OCI-LY3 (cell line): ENCODE data around the gene ARSG.

Experiments
- H2AFZ ChIP-seq: fragments of 200-600, 300-600 bp; shearing (Covaris generic); 2 replicates; pipeline ENCODE4 v1.6.0; 2014; ENCODE audit warnings: antibody characterized with exemption, low read depth, low read length
- H3K27ac ChIP-seq: fragments of 200-600, 300-600 bp; sonication (generic); 2 replicates; pipeline ENCODE4 v1.5.1; 2014; ENCODE audit warnings: mild to moderate bottlenecking, low read length, moderate library complexity, mixed read lengths
- H3K27me3 ChIP-seq: fragments of 200-600, 300-600 bp; sonication (generic); 2 replicates; pipeline ENCODE4 v1.6.1; 2014; ENCODE audit warnings: low read depth, low read length, mixed read lengths
- H3K36me3 ChIP-seq: fragments of 200-600, 300-600 bp; sonication (generic); replicated peaks from 2 replicates; pipeline ENCODE3; 2014; ENCODE audit warnings: low read depth, low read length, mixed read lengths
- H3K4me1 ChIP-seq: fragments of 300-600, 200-600 bp; sonication (generic); 2 replicates; pipeline ENCODE4 v1.6.1; 2014; ENCODE audit warnings: low read length, mixed read lengths
- H3K4me2 ChIP-seq: fragments of 200-600, 300-600 bp; sonication (generic); 2 replicates; pipeline ENCODE4 v1.6.1; 2014; ENCODE audit warnings: low read length, mixed read lengths
- H3K4me3 ChIP-seq: fragments of 300-600, 200-600 bp; sonication (generic); 2 replicates; pipeline ENCODE4 v1.5.1; 2014; ENCODE audit warnings: antibody characterized with exemption, mild to moderate bottlenecking, low read length, moderate library complexity
- H3K79me2 ChIP-seq: fragments of 300-600, 200-600 bp; shearing (Covaris generic); 2 replicates; pipeline ENCODE4 v1.6.1; 2014; ENCODE audit warnings: mild to moderate bottlenecking, low read length, mixed read lengths
- H3K9ac ChIP-seq: fragments of 300-600, 200-600 bp; shearing (Covaris generic); 2 replicates; pipeline ENCODE4 v1.6.0; 2014; ENCODE audit warnings: mild to moderate bottlenecking, low read length, moderate library complexity
- H3K9me3 ChIP-seq: fragments of 200-600, 300-600 bp; shearing (Covaris generic); 2 replicates; pipeline ENCODE4 v1.6.1; 2014; ENCODE audit warnings: low read length, mixed read lengths; ENCODE audit not compliant: insufficient read depth
- H4K20me1 ChIP-seq: fragments of 200-600, 300-600 bp; sonication (generic); 2 replicates; pipeline ENCODE4 v1.6.1; 2016; ENCODE audit warnings: low read length, mixed read lengths; ENCODE audit not compliant: insufficient read depth
- CTCF ChIP-seq: fragments of 200-600, 300-600 bp; sonication (generic); IDR thresholded peaks from 2 replicates; pipeline ENCODE4 v1.5.1; 2014; ENCODE audit warnings: antibody characterized with exemption, low read length, low read depth
- EZH2phosphoT487 ChIP-seq: fragments of 200-600 bp; shearing (Covaris generic); IDR thresholded peaks from 2 replicates; pipeline ENCODE4 v1.6.1; 2018; ENCODE audit warnings: antibody characterized with exemption, mixed run types, low read depth

The ARSG gene

GRCh38 chr17:68445671-68446070 is 154.4 kb downstream of the ARSG start:
- Histone ChIP-seq H3K79me2 (no peaks in the 10 kb centered on the region), H3K4me1 (no peaks in the 10 kb centered on the region), H3K27ac (no peak overlapping the region), H3K4me2 (no peak overlapping the region), H3K9ac (no peak overlapping the region), H3K36me3 (peaks cover 6% of the 10 kb centered on the region), H3K27me3 (no peaks in the 10 kb centered on the region), H3K4me3 (no peak overlapping the region), H4K20me1 (no peaks in the 10 kb centered on the region), H3K9me3 (no peaks in the 10 kb centered on the region), H2AFZ (no peak overlapping the region)
- TF ChIP-seq EZH2phosphoT487 (no peak), CTCF (no peak)

- H3K9ac ChIP-seq: no peak overlapping the region
- H3K4me1 ChIP-seq: peaks cover 1% of the 10 kb centered on the region; the same call in 1 of the 2 replicates
- H3K4me3 ChIP-seq: no peak overlapping the region
- no peak overlapping the region for H3K4me2 ChIP-seq
- no peaks in the 10 kb centered on the region for H3K9me3 ChIP-seq
- no peaks in the 10 kb centered on the region for H3K27me3 ChIP-seq
- no peaks in the 10 kb centered on the region for H3K79me2 ChIP-seq
- no peak overlapping the region for H3K27ac ChIP-seq
- no peak for TF ChIP-seq CTCF
- TF ChIP-seq EZH2phosphoT487: no peak
- H3K36me3 ChIP-seq: peaks cover 6% of the 10 kb centered on the region
- H4K20me1 ChIP-seq: no peaks in the 10 kb centered on the region
- H2AFZ ChIP-seq: no peak overlapping the region
Measured at GRCh38 chr17:68446626-68447041, 155.3 kb downstream of the ARSG start.

- no peaks in the 10 kb centered on the region for H3K27me3 ChIP-seq
- H3K27ac ChIP-seq: no peak overlapping the region
- no peak overlapping the region for H3K9ac ChIP-seq
- no peaks in the 10 kb centered on the region for H4K20me1 ChIP-seq
- no peak for TF ChIP-seq EZH2phosphoT487
- no peak for TF ChIP-seq CTCF
- H3K79me2 ChIP-seq: no peaks in the 10 kb centered on the region
- peaks cover 6% of the 10 kb centered on the region for H3K36me3 ChIP-seq
- H3K4me3 ChIP-seq: no peak overlapping the region
- no peaks in the 10 kb centered on the region for H3K9me3 ChIP-seq
- H3K4me1 ChIP-seq: peaks cover 6% of the 10 kb centered on the region; the same call in 1 of the 2 replicates
- H2AFZ ChIP-seq: no peak overlapping the region
- no peak overlapping the region for H3K4me2 ChIP-seq
Measured at GRCh38 chr17:68449021-68449739, 157.9 kb downstream of the ARSG start.

GRCh38 chr17:68450391-68450790 is 159.1 kb downstream of the ARSG start:
- Histone ChIP-seq H3K27ac (no peak overlapping the region), H3K4me3 (no peak overlapping the region), H3K27me3 (peaks cover 1% of the 10 kb centered on the region), H4K20me1 (no peaks in the 10 kb centered on the region), H3K4me1 (peaks cover 6% of the 10 kb centered on the region; the same call in 1 of the 2 replicates), H3K36me3 (peaks cover 6% of the 10 kb centered on the region), H3K9me3 (no peaks in the 10 kb centered on the region), H3K4me2 (no peak overlapping the region), H3K9ac (no peak overlapping the region), H3K79me2 (no peaks in the 10 kb centered on the region), H2AFZ (no peak overlapping the region)
- TF ChIP-seq CTCF (no peak), EZH2phosphoT487 (no peak)
